ENCODE results near the gene PARP4. TPM values are rescaled to one million over a fixed set of nuclear protein-coding genes. Genes with fewer than 3 reads are reported as not detected.
"Not testable (repeated sequence)": the region's sequence is repeated elsewhere in the genome, so short reads cannot be mapped to it uniquely, and the experiment has no call there.

The PARP4 gene
- polyA plus RNA-seq, 1 experiment, result 73.9 TPM

DNA sequence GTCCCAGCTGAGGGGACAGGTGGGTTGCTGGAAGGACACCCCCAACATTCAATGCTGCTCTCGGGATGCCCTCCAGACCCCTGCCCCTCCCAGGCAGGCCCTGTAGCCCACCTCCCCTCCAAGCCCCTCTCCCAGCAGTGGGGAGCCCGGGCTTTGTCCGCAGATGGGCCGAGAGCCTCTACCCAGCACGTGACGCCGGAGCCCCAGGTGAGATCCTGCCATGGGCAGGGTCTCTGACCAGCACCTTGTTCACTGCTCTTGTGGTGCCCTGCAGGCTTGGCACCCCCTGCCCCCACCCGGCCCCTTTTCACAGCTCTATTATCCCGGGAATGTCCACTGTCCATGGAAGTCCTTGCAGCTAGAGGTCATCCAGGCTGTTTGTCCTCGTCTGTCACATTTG lies 126.7 kb downstream of the PARP4 start:
- TF ChIP-seq, protein P1, sequence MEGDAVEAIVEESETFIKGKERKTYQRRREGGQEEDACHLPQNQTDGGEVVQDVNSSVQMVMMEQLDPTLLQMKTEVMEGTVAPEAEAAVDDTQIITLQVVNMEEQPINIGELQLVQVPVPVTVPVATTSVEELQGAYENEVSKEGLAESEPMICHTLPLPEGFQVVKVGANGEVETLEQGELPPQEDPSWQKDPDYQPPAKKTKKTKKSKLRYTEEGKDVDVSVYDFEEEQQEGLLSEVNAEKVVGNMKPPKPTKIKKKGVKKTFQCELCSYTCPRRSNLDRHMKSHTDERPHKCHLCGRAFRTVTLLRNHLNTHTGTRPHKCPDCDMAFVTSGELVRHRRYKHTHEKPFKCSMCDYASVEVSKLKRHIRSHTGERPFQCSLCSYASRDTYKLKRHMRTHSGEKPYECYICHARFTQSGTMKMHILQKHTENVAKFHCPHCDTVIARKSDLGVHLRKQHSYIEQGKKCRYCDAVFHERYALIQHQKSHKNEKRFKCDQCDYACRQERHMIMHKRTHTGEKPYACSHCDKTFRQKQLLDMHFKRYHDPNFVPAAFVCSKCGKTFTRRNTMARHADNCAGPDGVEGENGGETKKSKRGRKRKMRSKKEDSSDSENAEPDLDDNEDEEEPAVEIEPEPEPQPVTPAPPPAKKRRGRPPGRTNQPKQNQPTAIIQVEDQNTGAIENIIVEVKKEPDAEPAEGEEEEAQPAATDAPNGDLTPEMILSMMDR (IDR thresholded peaks at IDR 0.05; ENCODE audit: low read depth, low read length), result no peak
- H3K27me3 ChIP-seq (ENCODE audit: control insufficient read depth, insufficient read depth, low read length), result peaks cover 2% of the 10 kb centered on the region
- POLR2A ChIA-PET, result no interaction called here
- CTCF ChIA-PET, result no interaction called here
- no peak overlapping the region for H3K27ac ChIP-seq (ENCODE audit: low read depth, low read length)
- no peak for DNase-seq (ENCODE audit: low read depth, low spot score)
- no peak overlapping the region for H3K4me3 ChIP-seq (ENCODE audit: low read depth, low read length)
- H3K9me3 ChIP-seq (ENCODE audit: control insufficient read depth, insufficient read depth, low read length), result no peaks in the 10 kb centered on the region

GRCh38 chr13:24384946-24385345 lies 127.6 kb downstream of the PARP4 start:
- POLR2A ChIA-PET; CTCF ChIA-PET; H3K27me3 ChIP-seq (ENCODE audit: control insufficient read depth, insufficient read depth, low read length): not testable (repeated sequence)

DNA sequence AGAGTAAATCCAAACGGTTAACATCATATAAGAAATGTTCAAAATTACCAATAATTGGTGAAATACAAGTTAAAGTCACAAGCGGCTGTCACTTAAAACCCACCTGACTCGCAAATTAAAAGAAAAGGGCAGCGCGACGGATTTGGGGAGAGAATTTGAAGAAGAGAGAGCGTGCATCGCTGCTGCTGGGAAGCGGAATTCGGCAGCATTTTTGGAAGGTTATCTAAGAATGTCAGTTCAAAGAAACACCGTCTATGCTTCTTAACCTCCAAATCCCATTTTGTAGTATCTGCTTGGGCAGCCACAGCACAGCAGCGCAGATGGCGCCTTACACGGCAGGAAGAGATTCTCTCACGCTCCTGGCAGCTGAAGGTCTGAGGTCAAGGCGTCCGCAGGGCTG lies 128.5 kb downstream of the PARP4 start:
- H3K4me3 ChIP-seq (ENCODE audit: low read depth, low read length); H3K27ac ChIP-seq (ENCODE audit: low read depth, low read length); CTCF ChIA-PET; POLR2A ChIA-PET; H3K27me3 ChIP-seq (ENCODE audit: control insufficient read depth, insufficient read depth, low read length); DNase-seq (ENCODE audit: low read depth, low spot score); H3K9me3 ChIP-seq (ENCODE audit: control insufficient read depth, insufficient read depth, low read length): not testable (repeated sequence)

More at GRCh38 chr13:24384946-24385345, 127.6 kb downstream of the PARP4 start:
- DNase-seq (ENCODE audit: low read depth, low spot score); H3K4me3 ChIP-seq (ENCODE audit: low read depth, low read length); H3K27ac ChIP-seq (ENCODE audit: low read depth, low read length); H3K9me3 ChIP-seq (ENCODE audit: control insufficient read depth, insufficient read depth, low read length): not testable (repeated sequence)

- Histone ChIP-seq H3K9me3 (ENCODE audit: control insufficient read depth, insufficient read depth, low read length) (no peaks in the 10 kb centered on the region), H3K27ac (ENCODE audit: low read depth, low read length) (no peak overlapping the region), H3K27me3 (ENCODE audit: control insufficient read depth, insufficient read depth, low read length) (no peaks in the 10 kb centered on the region), H3K4me3 (ENCODE audit: low read depth, low read length) (no peak overlapping the region)
- TF ChIP-seq, protein P1 (IDR thresholded peaks at IDR 0.05; ENCODE audit: low read depth, low read length), result no peak
- POLR2A ChIA-PET, result no interaction called here
- no peak for DNase-seq (ENCODE audit: low read depth, low spot score)
- CTCF ChIA-PET, result no interaction called here
These were observed 130.9 kb downstream of the PARP4 start for GRCh38 chr13:24381541-24382265.

DNA sequence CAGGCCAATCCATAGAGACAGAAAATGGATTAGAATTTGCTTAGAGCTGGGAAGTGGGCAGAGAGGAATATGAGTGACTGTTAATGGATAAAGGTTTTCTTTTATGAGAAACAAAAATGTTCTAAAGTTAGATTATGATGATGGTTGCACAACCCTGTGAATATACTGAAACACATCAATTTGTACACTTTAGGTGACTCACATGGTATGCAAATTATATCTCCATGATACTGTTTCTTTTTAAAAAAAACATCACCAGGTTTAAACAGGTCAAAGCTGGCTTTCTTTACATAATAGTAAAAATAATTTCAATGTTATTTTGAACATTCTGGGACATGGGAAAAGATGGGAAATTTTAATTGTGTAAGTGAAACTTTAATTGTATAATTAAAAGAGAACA lies 131.7 kb downstream of the PARP4 start:
- H3K9me3 ChIP-seq (ENCODE audit: control insufficient read depth, insufficient read depth, low read length); POLR2A ChIA-PET; H3K27me3 ChIP-seq (ENCODE audit: control insufficient read depth, insufficient read depth, low read length); CTCF ChIA-PET; H3K4me3 ChIP-seq (ENCODE audit: low read depth, low read length); DNase-seq (ENCODE audit: low read depth, low spot score); H3K27ac ChIP-seq (ENCODE audit: low read depth, low read length): not testable (repeated sequence)

GRCh38 chr13:24380227-24380626 lies 132.4 kb downstream of the PARP4 start:
- DNase-seq (ENCODE audit: low read depth, low spot score); POLR2A ChIA-PET; H3K9me3 ChIP-seq (ENCODE audit: control insufficient read depth, insufficient read depth, low read length); H3K4me3 ChIP-seq (ENCODE audit: low read depth, low read length); H3K27me3 ChIP-seq (ENCODE audit: control insufficient read depth, insufficient read depth, low read length); CTCF ChIA-PET; H3K27ac ChIP-seq (ENCODE audit: low read depth, low read length): not testable (repeated sequence)

- DNase-seq (ENCODE audit: low read depth, low spot score); CTCF ChIA-PET; H3K9me3 ChIP-seq (ENCODE audit: control insufficient read depth, insufficient read depth, low read length); H3K27me3 ChIP-seq (ENCODE audit: control insufficient read depth, insufficient read depth, low read length); H3K27ac ChIP-seq (ENCODE audit: low read depth, low read length); POLR2A ChIA-PET; H3K4me3 ChIP-seq (ENCODE audit: low read depth, low read length): not testable (repeated sequence)
These were observed 141.3 kb downstream of the PARP4 start for GRCh38 chr13:24371273-24371672.

Other genes with a start within 250 kb of the PARP4 start
- 0.11 and 0.20 TPM in 2 replicates for gene C1QTNF9, start 203.2 kb downstream of the PARP4 start, polyA plus RNA-seq (2011; rRNA removed)
- gene ATP12A, start 167.6 kb upstream of the PARP4 start, polyA plus RNA-seq (2011; rRNA removed), result not detected in 2 replicates